CD4-positive, alpha-beta T cell treated with Interleukin-17A for 4 hours (primary cell): ENCODE data around the gene POLA1.

Experiments
- DNase-seq: peaks from one replicate; pipeline ENCODE4 v3.0.0-alpha.2; 2020; ENCODE audit warnings: mixed read lengths

Gene POLA1

DNA sequence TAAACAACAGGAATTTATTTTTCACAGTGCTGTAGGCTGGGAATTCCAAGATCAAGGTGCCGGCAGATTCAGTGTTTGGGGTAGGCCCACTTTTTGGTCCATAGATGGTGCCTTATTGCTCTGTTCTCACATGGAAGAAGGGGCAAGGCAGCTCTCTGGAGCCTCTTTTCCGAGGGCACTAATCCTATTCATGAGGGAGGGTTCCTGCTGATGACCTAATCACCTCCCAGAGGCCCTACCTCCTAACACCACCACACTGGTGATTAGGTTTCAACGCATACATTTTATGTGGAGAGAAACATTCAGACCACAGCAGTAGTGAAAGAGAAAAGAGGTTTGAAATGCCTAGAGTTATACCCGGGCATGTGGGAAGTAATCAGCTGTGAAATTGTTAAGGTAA is 1.4 kb upstream of the POLA1 start:
- DNase-seq: no peak

DNA sequence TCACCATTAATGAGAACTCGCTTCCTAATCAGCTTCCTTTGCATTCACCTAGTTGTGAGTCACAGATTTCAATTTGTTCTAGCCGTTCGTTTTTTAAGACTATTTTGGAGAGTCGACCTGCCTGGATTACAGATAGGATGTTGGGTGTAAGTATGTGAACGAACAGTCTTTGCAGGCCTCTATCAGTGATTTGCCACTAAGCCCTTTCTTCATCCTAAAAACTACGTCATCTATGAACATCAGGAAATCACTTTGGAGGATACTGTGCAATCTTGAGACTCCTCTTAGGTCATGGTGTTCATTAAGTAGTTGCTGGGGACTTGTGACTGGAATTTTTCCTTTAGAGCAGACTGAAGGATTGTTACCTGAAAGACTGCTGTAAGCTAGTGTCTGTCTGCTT is 1.1 kb downstream of the POLA1 start:
- no peak for DNase-seq

- no peak for DNase-seq
Observed at GRCh38 chrX:24696294-24696693, 2.6 kb downstream of the POLA1 start.

- no peak for DNase-seq
Observed at GRCh38 chrX:24702362-24703184, 8.9 kb downstream of the POLA1 start.

GRCh38 chrX:24703185-24703494 is 9.4 kb downstream of the POLA1 start:
- no peak for DNase-seq

DNA sequence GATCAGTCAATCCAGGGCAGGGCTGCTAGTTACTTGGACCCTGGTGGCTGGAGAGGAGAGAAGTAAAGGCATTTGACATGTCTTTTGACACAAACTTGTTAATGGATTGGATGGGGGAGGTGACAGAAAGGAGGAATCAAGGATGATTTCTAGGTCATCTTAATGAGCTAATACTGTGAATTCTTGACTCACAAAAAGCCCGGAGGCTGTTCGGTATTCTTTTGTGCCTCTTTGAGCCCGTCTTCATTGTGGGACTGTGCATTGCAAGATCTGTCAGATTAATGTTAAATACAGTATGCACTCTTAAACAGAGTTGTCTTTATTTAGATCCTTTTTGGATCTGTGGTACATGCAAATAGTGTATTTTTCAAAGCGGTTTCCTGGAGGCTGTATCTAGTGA is 25.1 kb downstream of the POLA1 start:
- no peak for DNase-seq

DNA sequence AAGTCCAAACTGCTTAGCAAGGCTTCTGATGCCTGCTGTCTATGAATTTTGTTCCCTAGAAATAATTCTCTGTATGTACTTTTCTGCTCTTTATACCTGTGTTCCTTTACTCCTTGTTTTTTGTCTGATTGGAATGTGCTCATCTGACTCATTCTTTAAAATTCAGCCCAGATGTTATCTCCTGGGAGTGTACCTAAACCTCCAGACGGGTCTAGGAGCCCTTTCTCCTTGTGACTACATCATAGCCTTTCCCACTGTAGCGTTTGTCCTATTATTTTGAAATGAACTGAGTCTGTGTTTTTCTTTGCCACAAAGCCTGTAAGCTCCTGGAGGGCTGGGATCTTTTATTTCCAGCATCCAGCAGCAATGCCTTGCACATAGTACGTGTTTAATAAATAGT is 26.3 kb downstream of the POLA1 start:
- no peak for DNase-seq

DNA sequence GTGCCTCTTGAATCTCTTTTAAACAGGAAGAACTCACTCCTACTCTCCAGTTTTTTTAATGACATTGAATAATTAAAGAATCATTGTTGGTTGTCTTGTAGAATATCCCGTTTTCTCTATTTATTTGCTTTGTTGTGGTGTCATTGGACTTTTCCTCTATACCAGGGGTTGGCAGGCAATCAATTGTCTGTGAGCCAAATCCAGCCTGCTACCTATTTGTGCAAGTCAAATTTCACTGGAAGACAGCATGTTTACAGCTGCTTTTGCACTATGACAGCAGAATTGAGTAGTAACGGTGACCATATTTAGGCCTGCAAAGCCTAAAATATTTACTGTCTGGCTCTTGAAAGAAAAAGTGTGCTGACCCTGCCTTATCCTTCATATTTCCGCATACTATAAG is 34.8 kb downstream of the POLA1 start:
- DNase-seq: no peak

GRCh38 chrX:24732766-24733500 is 39.2 kb downstream of the POLA1 start:
- no peak for DNase-seq

- no peak for DNase-seq
Observed at GRCh38 chrX:24741330-24741729, 47.6 kb downstream of the POLA1 start.

- DNase-seq: no peak
Observed at GRCh38 chrX:24748196-24748595, 54.5 kb downstream of the POLA1 start.

DNA sequence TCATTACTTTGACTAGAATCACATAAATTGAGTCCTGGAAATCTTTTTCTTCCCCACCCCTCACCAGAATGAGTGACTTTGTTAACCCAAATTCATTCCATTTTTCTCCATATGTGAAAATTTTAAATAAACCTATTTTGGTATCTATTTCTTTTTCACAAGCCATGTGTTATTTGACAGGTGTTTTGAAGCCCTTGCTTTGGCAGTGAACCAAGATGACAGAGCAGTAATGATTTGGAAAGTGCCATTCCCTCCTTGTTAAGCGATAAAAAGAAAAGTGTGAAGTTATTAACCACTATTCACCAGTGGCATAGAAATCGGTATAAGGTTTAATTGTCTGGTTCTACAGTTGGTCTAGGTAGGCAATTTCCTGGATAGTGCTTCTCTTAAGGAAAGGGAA is 66.1 kb downstream of the POLA1 start:
- DNase-seq: no peak

- DNase-seq: no peak
Observed at GRCh38 chrX:24760363-24761000, 66.8 kb downstream of the POLA1 start.

DNA sequence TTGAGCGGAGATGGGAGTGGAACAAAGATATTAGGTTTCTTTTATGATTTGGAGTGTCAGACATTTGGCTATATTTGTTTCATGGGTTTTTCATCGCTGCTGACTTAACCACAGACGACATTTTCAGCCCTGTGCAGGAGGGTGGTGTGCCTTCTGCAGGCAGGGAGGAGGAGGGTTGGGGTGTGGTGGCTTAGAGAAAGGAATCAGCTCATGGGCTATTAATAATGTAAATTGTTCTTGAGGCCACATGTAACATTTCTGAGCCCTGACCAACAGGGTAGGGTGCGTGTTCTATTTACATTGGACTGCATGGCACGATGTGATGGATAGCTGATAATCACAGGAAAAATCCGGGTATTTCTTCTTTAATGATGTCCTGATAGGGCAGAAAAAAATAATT is 67.6 kb downstream of the POLA1 start:
- DNase-seq: no peak

DNA sequence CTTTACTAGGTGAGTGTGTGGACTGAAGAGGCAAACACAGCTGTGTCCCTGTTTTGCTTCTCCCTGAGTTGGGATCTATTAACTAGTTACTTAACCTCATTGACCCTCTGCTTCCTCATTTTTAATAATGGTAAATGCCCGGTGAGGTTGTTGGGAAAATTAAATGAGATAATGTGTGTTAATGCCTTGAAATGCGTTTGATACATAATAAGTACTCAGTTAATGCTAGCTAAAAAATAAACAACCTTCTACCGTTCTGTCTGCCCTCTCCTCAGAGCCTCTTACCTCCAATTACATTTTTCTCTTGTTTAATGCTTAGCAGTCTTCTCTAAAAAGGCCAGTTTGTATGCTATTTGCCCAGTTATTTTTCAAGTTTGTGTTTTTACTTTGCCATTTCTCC is 70.3 kb downstream of the POLA1 start:
- no peak for DNase-seq

DNA sequence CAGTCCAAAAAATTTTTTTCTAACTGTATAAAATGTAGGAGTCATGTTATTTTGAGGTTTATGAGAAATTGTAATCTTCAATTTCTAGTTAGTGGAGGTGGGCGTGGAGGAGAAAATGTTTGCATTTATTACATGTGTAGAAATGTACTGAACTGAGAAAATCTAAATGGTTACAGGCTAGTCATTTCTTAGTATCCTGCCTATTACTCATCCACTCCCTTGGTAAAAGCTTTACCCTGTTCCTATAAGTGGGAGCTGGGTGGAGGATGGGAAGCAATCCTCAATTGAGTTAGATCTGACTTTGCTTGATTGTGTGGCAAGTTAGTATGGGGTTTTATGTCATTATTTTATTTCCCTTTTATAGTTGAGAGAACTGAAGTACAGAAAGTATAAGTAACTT is 73.8 kb downstream of the POLA1 start:
- DNase-seq: no peak

DNA sequence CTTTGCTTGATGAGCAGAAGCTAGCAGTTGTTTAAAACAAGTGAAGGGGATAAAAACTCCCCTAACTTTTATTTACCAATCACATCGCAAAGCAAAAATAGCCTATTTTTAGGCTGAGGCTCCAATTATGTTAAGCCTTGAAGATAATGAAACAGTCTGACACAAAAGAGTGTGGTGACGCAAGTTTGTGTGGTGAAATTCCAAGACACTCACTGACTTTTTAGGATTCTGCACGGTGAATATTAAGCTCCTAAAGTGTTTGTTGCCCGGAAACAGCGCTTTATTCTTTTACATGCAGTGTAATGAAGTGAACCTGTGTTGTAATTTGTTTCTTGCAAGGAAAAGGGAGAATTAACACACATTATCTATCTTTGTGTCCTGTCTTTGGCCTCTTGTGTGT is 74.8 kb downstream of the POLA1 start:
- no peak for DNase-seq

- DNase-seq: no peak
Observed at GRCh38 chrX:24774650-24775049, 80.9 kb downstream of the POLA1 start.

- no peak for DNase-seq
Observed at GRCh38 chrX:24775891-24776290, 82.2 kb downstream of the POLA1 start.

GRCh38 chrX:24777660-24778059 is 83.9 kb downstream of the POLA1 start:
- DNase-seq: no peak

- DNase-seq: no peak
Observed at GRCh38 chrX:24782011-24782410, 88.3 kb downstream of the POLA1 start.

- no peak for DNase-seq
Observed at GRCh38 chrX:24789047-24789446, 95.3 kb downstream of the POLA1 start.

DNA sequence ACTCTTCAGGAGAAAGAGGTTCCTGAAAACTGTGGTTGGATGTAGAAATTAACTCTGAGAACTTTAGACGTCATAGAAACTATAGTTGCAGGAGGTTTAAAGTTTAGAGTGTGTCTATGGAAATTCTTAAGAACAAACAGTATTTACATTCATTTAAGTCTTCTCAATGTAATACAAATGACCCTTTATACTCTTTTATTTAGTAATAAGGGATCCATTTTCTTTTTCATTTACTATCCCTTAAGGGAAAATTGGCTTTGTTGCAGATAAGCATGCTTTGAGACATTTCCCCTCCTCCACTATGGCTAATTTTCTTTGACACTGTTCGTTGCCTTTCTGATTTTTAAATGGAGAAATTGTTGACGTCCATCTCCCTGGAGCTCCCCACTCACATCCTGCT is 96.4 kb downstream of the POLA1 start:
- no peak for DNase-seq

GRCh38 chrX:24796204-24796603 is 102.5 kb downstream of the POLA1 start:
- DNase-seq: no peak
